Measurements from ENCODE around the gene LTBP2.

- TF ChIP-seq CTCF (IDR thresholded peaks at IDR 0.05) (no peak), POLR2A (IDR thresholded peaks at IDR 0.05) (no peak)
Measured at GRCh38 chr14:74616507-74616906, 4.5 kb upstream of the LTBP2 start.

Measured in testis (tissue), 2 donors.